IMR-90 (cell line): ENCODE data around the gene NHEJ1. TPM values are rescaled to one million over a fixed set of nuclear protein-coding genes. Genes with fewer than 3 reads are reported as not detected.

ENCODE experiments used
- ATAC-seq: fragments of 200-7000 bp; cut with Tn5 transposase; 2 replicates; pipeline ENCODE4 v1.9.1; 2020; ENCODE audit warnings: low read depth, mild to moderate bottlenecking, moderate library complexity
- BruUV-seq: library from RNA; stranded (reverse); fragments of 400-500 nt; replicated peaks from 2 replicates; lab custom pipeline; 2021; lab: Mats Ljungman, UMichigan
- CTCF ChIA-PET: fragments of 300-600 bp; formaldehyde crosslinking; extraction: SDS; loops from one replicate; lab custom pipeline; 2021; ENCODE audit warnings: antibody characterized with exemption; lab: Yijun Ruan, JAX
- POLR2A ChIA-PET: fragments of 300-600 bp; sonication (Branson Sonifier 250); formaldehyde crosslinking; loops from one replicate; lab custom pipeline; 2022; ENCODE audit warnings: antibody characterized with exemption; ENCODE audit not compliant: unreplicated experiment; lab: Charles Lee
- DNase-seq: peaks from one replicate; pipeline ENCODE4 v3.0.0; 2013
- H2AFZ ChIP-seq: replicated peaks from 2 replicates; pipeline ENCODE3; 2013; ENCODE audit warnings: low read length, mild to moderate bottlenecking; ENCODE audit not compliant: poor library complexity
- H2AK5ac ChIP-seq: 2 replicates; pipeline ENCODE4 v1.6.1; 2013; ENCODE audit warnings: low read depth, low read length, inconsistent platforms
- H2AK9ac ChIP-seq: replicated peaks from 2 replicates; pipeline ENCODE3; 2013; ENCODE audit warnings: mild to moderate bottlenecking, low read depth, low read length, moderate library complexity; ENCODE audit not compliant: poor library complexity
- H2BK120ac ChIP-seq: 2 replicates; pipeline ENCODE4 v1.6.1; 2013; ENCODE audit warnings: low read depth, low read length, inconsistent platforms
- H2BK15ac ChIP-seq: 3 replicates; pipeline ENCODE4 v1.6.1; 2013; ENCODE audit warnings: low read depth, low read length, inconsistent platforms
- H2BK20ac ChIP-seq: 2 replicates; pipeline ENCODE4 v1.6.1; 2013; ENCODE audit warnings: low read depth, mild to moderate bottlenecking, inconsistent platforms, low read length, moderate library complexity
- H2BK5ac ChIP-seq: 2 replicates; pipeline ENCODE4 v1.6.1; 2013; ENCODE audit warnings: mild to moderate bottlenecking, low read depth, low read length, inconsistent platforms; ENCODE audit not compliant: poor library complexity, severe bottlenecking
- H3K14ac ChIP-seq: replicated peaks from 2 replicates; pipeline ENCODE4 v1.6.1; 2013; ENCODE audit warnings: low read depth, low read length, inconsistent platforms
- H3K18ac ChIP-seq: 2 replicates; pipeline ENCODE4 v1.6.1; 2013; ENCODE audit warnings: low read depth, low read length, control low read depth
- H3K23ac ChIP-seq: 2 replicates; pipeline ENCODE4 v1.6.1; 2013; ENCODE audit warnings: low read depth, low read length, inconsistent platforms
- H3K27ac ChIP-seq: 2 replicates; pipeline ENCODE4 v1.5.1; 2013; ENCODE audit warnings: mild to moderate bottlenecking, control low read depth, low read length; ENCODE audit not compliant: insufficient read depth
- H3K27me3 ChIP-seq: 2 replicates; pipeline ENCODE4 v1.6.1; 2013; ENCODE audit warnings: low read length; ENCODE audit not compliant: control insufficient read depth, insufficient read depth
- H3K36me3 ChIP-seq: 2 replicates; pipeline ENCODE4 v1.6.1; 2013; ENCODE audit warnings: low read length, mixed read lengths; ENCODE audit not compliant: control insufficient read depth, insufficient read depth
- H3K4ac ChIP-seq: 2 replicates; pipeline ENCODE4 v1.6.1; 2013; ENCODE audit warnings: low read depth, low read length, inconsistent platforms
- H3K4me1 ChIP-seq: 2 replicates; pipeline ENCODE4 v1.6.1; 2013; ENCODE audit warnings: low read length, mixed read lengths; ENCODE audit not compliant: control insufficient read depth, insufficient read depth
- H3K4me2 ChIP-seq: 2 replicates; pipeline ENCODE4 v1.6.1; 2013; ENCODE audit warnings: low read depth, mild to moderate bottlenecking, control low read depth, low read length, moderate library complexity
- H3K4me3 ChIP-seq: 2 replicates; pipeline ENCODE4 v1.5.1; 2013; ENCODE audit warnings: low read depth, mild to moderate bottlenecking, control low read depth, low read length, moderate library complexity; ENCODE audit not compliant: insufficient read depth
- H3K56ac ChIP-seq: 2 replicates; pipeline ENCODE4 v1.6.1; 2013; ENCODE audit warnings: low read length, inconsistent platforms; ENCODE audit not compliant: insufficient read depth; ENCODE audit errors: extremely low read depth
- H3K79me1 ChIP-seq, 2 experiments: 2 replicates each; pipeline ENCODE4 v1.6.1; 2013; ENCODE audit warnings: low read length in 2 of 2, inconsistent platforms in 1 of 2, low read depth in 1 of 2
- H3K9ac ChIP-seq: 2 replicates; pipeline ENCODE4 v1.6.1; 2013; ENCODE audit warnings: low read depth, low read length, control low read depth
- H3K9me1 ChIP-seq: 2 replicates; pipeline ENCODE4 v1.6.1; 2013; ENCODE audit warnings: low read length, inconsistent platforms; ENCODE audit not compliant: insufficient read depth
- H3K9me3 ChIP-seq: 2 replicates; pipeline ENCODE4 v1.6.1; 2013; ENCODE audit warnings: low read length; ENCODE audit not compliant: control insufficient read depth, insufficient read depth
- H4K20me1 ChIP-seq: 2 replicates; pipeline ENCODE4 v1.6.1; 2013; ENCODE audit warnings: low read length, inconsistent platforms; ENCODE audit not compliant: insufficient read depth
- H4K5ac ChIP-seq: 2 replicates; pipeline ENCODE4 v1.6.1; 2013; ENCODE audit warnings: mild to moderate bottlenecking, low read depth, low read length, control low read depth
- H4K8ac ChIP-seq, 2 experiments: 2 replicates each; pipeline ENCODE4 v1.6.1; 2013; ENCODE audit warnings: low read depth in 2 of 2, low read length in 2 of 2, control low read depth in 1 of 2, inconsistent platforms in 1 of 2
- H4K91ac ChIP-seq: 2 replicates; pipeline ENCODE4 v1.6.1; 2013; ENCODE audit warnings: low read depth, low read length, inconsistent platforms; ENCODE audit not compliant: insufficient read depth
- BHLHE40 ChIP-seq: fragments of 150-350 bp; IDR thresholded peaks from 2 replicates; pipeline ENCODE4 v1.6.1; 2016; ENCODE audit warnings: mild to moderate bottlenecking, low read depth, low read length
- CEBPB ChIP-seq: IDR thresholded peaks from 2 replicates; pipeline ENCODE4 v1.6.1; 2012; ENCODE audit warnings: low read depth, low read length, improper control_type of control experiment
- CTCF ChIP-seq: conservative IDR thresholded peaks from 2 replicates; pipeline ENCODE4 v1.5.1; 2012; ENCODE audit warnings: mild to moderate bottlenecking, low read depth, low read length, improper control_type of control experiment
- ELK1 ChIP-seq: fragments of 150-350 bp; IDR thresholded peaks from 2 replicates; pipeline ENCODE4 v1.6.1; 2016; ENCODE audit warnings: low read depth, mild to moderate bottlenecking, low read length, moderate library complexity, borderline replicate concordance
- MAZ ChIP-seq: IDR thresholded peaks from 2 replicates; pipeline ENCODE4 v1.6.1; 2012; ENCODE audit warnings: low read depth, mild to moderate bottlenecking, low read length, improper control_type of control experiment, moderate library complexity, borderline replicate concordance
- MXI1 ChIP-seq: IDR thresholded peaks from 2 replicates; pipeline ENCODE4 v1.6.1; 2012; ENCODE audit warnings: low read depth, mild to moderate bottlenecking, low read length, moderate library complexity, borderline replicate concordance
- POLR2A ChIP-seq: IDR thresholded peaks from 2 replicates; pipeline ENCODE4 v1.6.1; 2012; ENCODE audit warnings: mild to moderate bottlenecking, low read depth, low read length
- RAD21 ChIP-seq: IDR thresholded peaks from 2 replicates; pipeline ENCODE4 v1.6.1; 2012; ENCODE audit warnings: low read length, improper control_type of control experiment
- RCOR1 ChIP-seq: IDR thresholded peaks from 2 replicates; pipeline ENCODE4 v1.6.1; 2012; ENCODE audit warnings: mild to moderate bottlenecking, low read length, improper control_type of control experiment; ENCODE audit not compliant: insufficient replicate concordance
- SMC3 ChIP-seq: fragments of 150-350 bp; IDR thresholded peaks from 2 replicates; pipeline ENCODE4 v1.6.1; 2016; ENCODE audit warnings: low read depth, mild to moderate bottlenecking, antibody characterized with exemption, low read length, moderate library complexity
- USF2 ChIP-seq: fragments of 150-350 bp; IDR thresholded peaks from 2 replicates; pipeline ENCODE4 v1.6.1; 2017; ENCODE audit warnings: mild to moderate bottlenecking, antibody characterized with exemption, low read length, low read depth
- WGBS, 2 experiments: methylation state at CpG; one replicate each; pipeline versions ENCODE4 v1.1.5 to v1.1.7; 2013; ENCODE audit warnings: missing lambda C conversion rate in 2 of 2; ENCODE audit not compliant: insufficient read length in 1 of 2; ENCODE audit errors: extremely low coverage in 2 of 2; 5-methylcytosine and 5-hydroxymethylcytosine counted together
- dilution Hi-C: fragments of 300-500 bp; cut with HindIII; formaldehyde crosslinking; loops from one replicate; pipeline ENCODE4 v1.14.3; 2018; ENCODE audit warnings: low sequenced_read_pairs; ENCODE audit not compliant: unreplicated experiment
- in situ Hi-C: fragments of 300-500 bp; cut with MboI; formaldehyde crosslinking; loops from 3 replicates; pipeline ENCODE4 v1.14.3; 2019; ENCODE audit warnings: low sequenced_read_pairs, inconsistent platforms, mixed read lengths
- intact Hi-C: fragments of 100-400 bp; cut with micrococcal nuclease; formaldehyde crosslinking; loops from 2 replicates; pipeline ENCODE4 v1.10.0; 2022
- polyA plus RNA-seq, 3 experiments: library from polyadenylated mRNA; depleted of rRNA; stranded (reverse); fragments of >200 nt; gene quantifications; 2 replicates each; pipeline ENCODE4 v1.2.3, GENCODE V29; 2012; ENCODE audit warnings: low replicate concordance in 1 of 3
- total RNA-seq: library from RNA; depleted of rRNA; stranded (reverse); fragments of >200 nt; gene quantifications from 2 replicates; pipeline ENCODE4 v1.2.3, GENCODE V29; 2012

Gene NHEJ1
- total and polyA plus RNA-seq, 2 of the 4 experiments (the other 2 are of a cell fraction) = 12.5 to 23.1 TPM

GRCh38 chr2:219112651-219113338 is 47.8 kb downstream of the NHEJ1 start:
- H3K23ac ChIP-seq = no peak overlapping the region
- ChIA-PET CTCF (interaction anchor here (1.0 kb wide), 1 partner anchor 83 kb away, joined by 3 read pairs; no protein-coding TSS in a partner anchor), POLR2A (no interaction called here)
- no peak overlapping the region for H3K4me2 ChIP-seq
- no peak overlapping the region for H2BK15ac ChIP-seq
- no peak overlapping the region for H2AFZ ChIP-seq
- H2BK5ac ChIP-seq = no peak overlapping the region
- intact Hi-C loops = no loop called here
- no peak overlapping the region for H3K4me3 ChIP-seq
- no peak overlapping the region for H3K4ac ChIP-seq
- no peaks in the 10 kb centered on the region for H3K4me1 ChIP-seq
- dilution Hi-C loops = no loop called here
- no peak overlapping the region for H4K91ac ChIP-seq
- no peaks in the 10 kb centered on the region; the same call in 1 of the 2 replicates for H3K36me3 ChIP-seq
- no peak overlapping the region for H3K9ac ChIP-seq
- H3K9me1 ChIP-seq = no peaks in the 10 kb centered on the region; the same call in 1 of the 2 replicates
- DNase-seq = no peak
- no TSS peak for BruUV-seq
- no peak overlapping the region for H3K56ac ChIP-seq
- H2BK120ac ChIP-seq = no peak overlapping the region
- H4K5ac ChIP-seq = no peak overlapping the region
- no peaks in the 10 kb centered on the region for H3K27me3 ChIP-seq
- no peaks in the 10 kb centered on the region for H3K9me3 ChIP-seq
- WGBS, 2 experiments = no CpG with 5 or more reads among the region's 9 CpGs
- no peak overlapping the region for H4K8ac ChIP-seq
- H2AK9ac ChIP-seq = no peak overlapping the region
- H2AK5ac ChIP-seq = no peak overlapping the region
- in situ Hi-C loops = no loop called here
- no peak overlapping the region for H3K27ac ChIP-seq
- no peak overlapping the region for H3K14ac ChIP-seq
- H4K20me1 ChIP-seq = no peaks in the 10 kb centered on the region
- no peak overlapping the region for H3K18ac ChIP-seq
- no peak overlapping the region for H2BK20ac ChIP-seq
- no peak for ATAC-seq
- TF ChIP-seq MXI1 (no peak), POLR2A (no peak), ELK1 (no peak), MAZ (no peak), BHLHE40 (no peak), RAD21 (no peak), USF2 (no peak), CTCF (no peak), CEBPB (no peak), RCOR1 (no peak), SMC3 (no peak)
- no peaks in the 10 kb centered on the region for H3K79me1 ChIP-seq
